Prostate gland (tissue), 2 donors: ENCODE measurements around the gene AUTS2.

Experiments
- POLR2A ChIP-seq: fragments of 450-650 bp; IDR thresholded peaks from one replicate; pipeline ENCODE4 v1.6.1; 2016; ENCODE audit warnings: antibody characterized with exemption, mild to moderate bottlenecking
- POLR2AphosphoS5 ChIP-seq: sonication (generic); formaldehyde crosslinking; IDR thresholded peaks from one replicate; pipeline ENCODE4 v1.6.1; 2017; ENCODE audit warnings: antibody characterized with exemption
- TF ChIP-seq, protein P1 (sequence below), 4 experiments: fragments of 200-600 bp in 2 of 4; fragments of 450-650 bp in 2 of 4; sonication (generic) in 2 of 4; IDR thresholded peaks; 1 replicate in 3 of 4; 2 replicates in 1 of 4; pipeline ENCODE4 v1.5.1; 2016 to 2019; ENCODE audit warnings: antibody characterized with exemption in 4 of 4, mild to moderate bottlenecking in 2 of 4, moderate library complexity in 2 of 4

DNA sequence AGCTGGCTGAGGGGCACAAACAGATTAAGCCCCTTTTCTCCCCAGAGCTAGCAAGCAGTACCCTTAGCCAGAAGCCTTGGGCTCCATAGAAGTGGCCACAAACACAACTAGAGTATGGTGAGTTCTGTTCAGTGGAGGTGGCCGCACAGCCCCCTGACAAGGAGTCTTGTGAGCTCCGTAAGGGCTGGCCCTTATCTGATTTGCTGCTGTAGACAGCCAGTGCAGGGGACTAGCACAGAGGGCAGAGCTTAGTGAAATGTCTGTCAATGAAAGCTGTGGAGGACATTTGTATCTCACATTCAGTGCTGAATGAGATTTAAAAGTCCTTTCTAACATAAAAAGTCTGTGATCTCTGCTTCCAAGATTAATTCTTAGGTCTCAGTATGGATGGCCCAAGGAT, 137.3 kb downstream of the AUTS2 start:
- TF ChIP-seq, protein P1, sequence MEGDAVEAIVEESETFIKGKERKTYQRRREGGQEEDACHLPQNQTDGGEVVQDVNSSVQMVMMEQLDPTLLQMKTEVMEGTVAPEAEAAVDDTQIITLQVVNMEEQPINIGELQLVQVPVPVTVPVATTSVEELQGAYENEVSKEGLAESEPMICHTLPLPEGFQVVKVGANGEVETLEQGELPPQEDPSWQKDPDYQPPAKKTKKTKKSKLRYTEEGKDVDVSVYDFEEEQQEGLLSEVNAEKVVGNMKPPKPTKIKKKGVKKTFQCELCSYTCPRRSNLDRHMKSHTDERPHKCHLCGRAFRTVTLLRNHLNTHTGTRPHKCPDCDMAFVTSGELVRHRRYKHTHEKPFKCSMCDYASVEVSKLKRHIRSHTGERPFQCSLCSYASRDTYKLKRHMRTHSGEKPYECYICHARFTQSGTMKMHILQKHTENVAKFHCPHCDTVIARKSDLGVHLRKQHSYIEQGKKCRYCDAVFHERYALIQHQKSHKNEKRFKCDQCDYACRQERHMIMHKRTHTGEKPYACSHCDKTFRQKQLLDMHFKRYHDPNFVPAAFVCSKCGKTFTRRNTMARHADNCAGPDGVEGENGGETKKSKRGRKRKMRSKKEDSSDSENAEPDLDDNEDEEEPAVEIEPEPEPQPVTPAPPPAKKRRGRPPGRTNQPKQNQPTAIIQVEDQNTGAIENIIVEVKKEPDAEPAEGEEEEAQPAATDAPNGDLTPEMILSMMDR (IDR thresholded peaks at IDR 0.05) = no peak
- TF ChIP-seq POLR2AphosphoS5 = no peak
- no peak for TF ChIP-seq POLR2A
